OCI-LY1 (cell line): ENCODE data around the gene MAD1L1.
A peak's percentile ranks its signal among the peaks of the same experiment; 100 is the strongest.

ENCODE experiments used
- H2AFZ ChIP-seq: fragments of 200-600 bp; sonication (generic), shearing (Covaris generic); 2 replicates; pipeline ENCODE4 v1.6.0; 2014; ENCODE audit warnings: antibody characterized with exemption, mild to moderate bottlenecking, low read length
- H3F3A ChIP-seq: fragments of 200-600 bp; sonication (generic), shearing (Covaris generic); 2 replicates; pipeline ENCODE4 v1.6.0; 2014; ENCODE audit warnings: mild to moderate bottlenecking, antibody characterized with exemption, low read length, moderate library complexity; ENCODE audit not compliant: insufficient read depth
- H3K27ac ChIP-seq: fragments of 200-600 bp; sonication (generic); 2 replicates; pipeline ENCODE4 v1.5.1; 2014; ENCODE audit warnings: low read length, mixed run types, mild to moderate bottlenecking, low read depth; ENCODE audit not compliant: poor library complexity, severe bottlenecking
- H3K27me3 ChIP-seq: fragments of 200-600 bp; sonication (generic); 2 replicates; pipeline ENCODE4 v1.6.0; 2014; ENCODE audit warnings: antibody characterized with exemption, mild to moderate bottlenecking, low read length, moderate library complexity; ENCODE audit not compliant: insufficient read depth
- H3K36me3 ChIP-seq: fragments of 200-600 bp; sonication (generic); 2 replicates; pipeline ENCODE4 v1.6.1; 2014; ENCODE audit warnings: mild to moderate bottlenecking, antibody characterized with exemption, low read length, moderate library complexity, mixed read lengths; ENCODE audit not compliant: insufficient read depth
- H3K4me1 ChIP-seq: fragments of 200-600 bp; sonication (generic); 2 replicates; pipeline ENCODE4 v1.5.1; 2014; ENCODE audit warnings: mild to moderate bottlenecking, low read length, moderate library complexity; ENCODE audit not compliant: insufficient read depth, severe bottlenecking
- H3K4me2 ChIP-seq: fragments of 200-600 bp; sonication (generic), shearing (Covaris generic); 2 replicates; pipeline ENCODE4 v1.6.1; 2014; ENCODE audit warnings: low read length
- H3K4me3 ChIP-seq: fragments of 200-600 bp; sonication (generic); 2 replicates; pipeline ENCODE4 v1.5.1; 2014; ENCODE audit warnings: low read length, low read depth, mild to moderate bottlenecking, mixed read lengths; ENCODE audit not compliant: poor library complexity, severe bottlenecking
- H3K79me2 ChIP-seq: fragments of 200-600 bp; shearing (Covaris generic); 2 replicates; pipeline ENCODE4 v1.6.1; 2016; ENCODE audit warnings: mixed run types, low read length, mixed read lengths; ENCODE audit not compliant: insufficient read depth
- H3K9ac ChIP-seq: fragments of 200-600 bp; sonication (generic), shearing (Covaris generic); 2 replicates; pipeline ENCODE4 v1.6.1; 2014; ENCODE audit warnings: mild to moderate bottlenecking, low read length, mixed read lengths
- H3K9me2 ChIP-seq: fragments of 200-600 bp; sonication (generic), shearing (Covaris generic); 2 replicates; pipeline ENCODE4 v1.6.1; 2014; ENCODE audit warnings: low read depth, mild to moderate bottlenecking, low read length, mixed read lengths
- H3K9me3 ChIP-seq: fragments of 200-600 bp; shearing (Covaris generic); 2 replicates; pipeline ENCODE4 v1.6.1; 2014; ENCODE audit warnings: low read length, mixed read lengths
- H4K20me1 ChIP-seq: fragments of 200-600 bp; sonication (generic), shearing (Covaris generic); 2 replicates; pipeline ENCODE4 v1.6.0; 2016; ENCODE audit warnings: mild to moderate bottlenecking, low read length; ENCODE audit not compliant: insufficient read depth
- CTCF ChIP-seq: fragments of 200-600 bp; sonication (generic), shearing (Covaris generic); IDR thresholded peaks from 2 replicates; pipeline ENCODE4 v1.5.1; 2017; ENCODE audit warnings: mild to moderate bottlenecking, antibody characterized with exemption, low read length, moderate library complexity, mixed read lengths
- EZH2 ChIP-seq: fragments of 200-600 bp; sonication (generic), shearing (Covaris generic); IDR thresholded peaks from 2 replicates; pipeline ENCODE4 v1.8.0; 2017; ENCODE audit warnings: borderline replicate concordance, mixed run types, mild to moderate bottlenecking, antibody characterized with exemption, low read length, moderate library complexity, mixed read lengths

MAD1L1 gene

GRCh38 chr7:2009541-2010001, 223.2 kb downstream of the MAD1L1 start:
- Histone ChIP-seq H3K36me3 (peaks cover 24% of the 10 kb centered on the region), H3F3A (no peaks in the 10 kb centered on the region), H3K4me1 (peaks cover 39% of the 10 kb centered on the region), H3K4me2 (no peak overlapping the region), H3K4me3 (no peak overlapping the region), H4K20me1 (no peaks in the 10 kb centered on the region), H3K9me3 (no peaks in the 10 kb centered on the region), H3K9ac (no peak overlapping the region; the same call in 1 of the 2 replicates), H2AFZ (no peak overlapping the region), H3K79me2 (no peaks in the 10 kb centered on the region), H3K9me2 (no peaks in the 10 kb centered on the region), H3K27me3 (no peaks in the 10 kb centered on the region), H3K27ac (no peak overlapping the region)
- no peak for TF ChIP-seq EZH2
- TF ChIP-seq CTCF = no peak

GRCh38 chr7:2008936-2009540, 223.7 kb downstream of the MAD1L1 start:
- peak overlapping the region; percentile 24 for H3K27ac ChIP-seq
- H3K27me3 ChIP-seq = no peaks in the 10 kb centered on the region
- H2AFZ ChIP-seq = no peak overlapping the region
- H3K4me1 ChIP-seq = peaks cover 39% of the 10 kb centered on the region
- H3K9me3 ChIP-seq = no peaks in the 10 kb centered on the region
- no peak overlapping the region for H3K4me2 ChIP-seq
- H3K79me2 ChIP-seq = no peaks in the 10 kb centered on the region
- H4K20me1 ChIP-seq = no peaks in the 10 kb centered on the region
- H3K9ac ChIP-seq = no peak overlapping the region; the same call in 1 of the 2 replicates
- H3F3A ChIP-seq = no peaks in the 10 kb centered on the region
- no peaks in the 10 kb centered on the region for H3K9me2 ChIP-seq
- H3K36me3 ChIP-seq = peaks cover 30% of the 10 kb centered on the region
- no peak for TF ChIP-seq CTCF
- TF ChIP-seq EZH2 = no peak
- H3K4me3 ChIP-seq = no peak overlapping the region

GRCh38 chr7:2008101-2008935, 224.4 kb downstream of the MAD1L1 start:
- H3K36me3 ChIP-seq = peaks cover 27% of the 10 kb centered on the region
- H3K9ac ChIP-seq = no peak overlapping the region
- H2AFZ ChIP-seq = no peak overlapping the region
- TF ChIP-seq CTCF = no peak
- TF ChIP-seq EZH2 = no peak
- H3K27me3 ChIP-seq = no peaks in the 10 kb centered on the region
- no peak overlapping the region for H3K4me2 ChIP-seq
- no peaks in the 10 kb centered on the region for H4K20me1 ChIP-seq
- peak overlapping the region; percentile 37 for H3K27ac ChIP-seq
- no peaks in the 10 kb centered on the region for H3K9me3 ChIP-seq
- H3K79me2 ChIP-seq = no peaks in the 10 kb centered on the region
- no peaks in the 10 kb centered on the region for H3K9me2 ChIP-seq
- H3F3A ChIP-seq = no peaks in the 10 kb centered on the region
- H3K4me1 ChIP-seq = peaks cover 39% of the 10 kb centered on the region
- no peak overlapping the region for H3K4me3 ChIP-seq
